Caco-2 (cell line): ENCODE results near the gene CTNND2. TPM values are rescaled to one million over a fixed set of nuclear protein-coding genes. Genes with fewer than 3 reads are reported as not detected.

ENCODE experiments used
- BruUV-seq: library from RNA; stranded (reverse); fragments of 400-500 nt; replicated peaks from 2 replicates; lab custom pipeline; 2021; lab: Mats Ljungman, UMichigan
- CTCF ChIA-PET: fragments of 300-600 bp; sonication (Branson Sonifier 250); formaldehyde crosslinking; loops from one replicate; lab custom pipeline; 2022; ENCODE audit warnings: antibody characterized with exemption; lab: Charles Lee
- POLR2A ChIA-PET: fragments of 300-600 bp; sonication (Branson Sonifier 250); formaldehyde crosslinking; loops from one replicate; lab custom pipeline; 2022; ENCODE audit warnings: antibody characterized with exemption; lab: Charles Lee
- DNase-seq, 2 experiments: peaks; one replicate each; pipeline versions ENCODE4 v3.0.0 to v3.0.0-alpha.2; 2020 to 2022
- H3K27me3 ChIP-seq: replicated peaks from 2 replicates; pipeline ENCODE4 v1.6.0; 2011; ENCODE audit warnings: low read length; ENCODE audit not compliant: control insufficient read depth, insufficient read depth
- H3K36me3 ChIP-seq: 2 replicates; pipeline ENCODE4 v1.5.1; 2011; ENCODE audit warnings: low read length; ENCODE audit not compliant: control insufficient read depth, insufficient read depth
- H3K4me1 ChIP-seq: fragments of 250-450 bp; sonication (Bioruptor Pico); 2 replicates; pipeline ENCODE4 v1.5.1; 2020; ENCODE audit warnings: mild to moderate bottlenecking
- H3K4me3 ChIP-seq: 2 replicates; pipeline ENCODE4 v1.5.1; 2011; ENCODE audit warnings: low read depth, mild to moderate bottlenecking, control low read depth, low read length
- H3K9me3 ChIP-seq: fragments of 250-450 bp; sonication (Bioruptor Pico); 2 replicates; pipeline ENCODE4 v1.5.1; 2020; ENCODE audit warnings: mild to moderate bottlenecking, moderate library complexity
- H3K27ac Mint-ChIP-seq: one replicate; pipeline ENCODE4 v1.8.0; 2022; ENCODE audit warnings: mixed read lengths; ENCODE audit not compliant: unreplicated experiment
- H3K27me3 Mint-ChIP-seq: one replicate; pipeline ENCODE4 v1.8.0; 2022; ENCODE audit warnings: mixed read lengths; ENCODE audit not compliant: insufficient read depth, unreplicated experiment
- H3K36me3 Mint-ChIP-seq: one replicate; pipeline ENCODE4 v1.8.0; 2022; ENCODE audit warnings: mild to moderate bottlenecking, mixed read lengths; ENCODE audit not compliant: insufficient read depth, unreplicated experiment
- H3K4me1 Mint-ChIP-seq: one replicate; pipeline ENCODE4 v1.8.0; 2022; ENCODE audit warnings: low read depth, mixed read lengths; ENCODE audit not compliant: unreplicated experiment
- H3K4me3 Mint-ChIP-seq: one replicate; pipeline ENCODE4 v1.8.0; 2022; ENCODE audit warnings: mild to moderate bottlenecking, moderate library complexity, mixed read lengths; ENCODE audit not compliant: unreplicated experiment
- H3K9me3 Mint-ChIP-seq: one replicate; pipeline ENCODE4 v1.8.0; 2022; ENCODE audit warnings: mixed read lengths; ENCODE audit not compliant: unreplicated experiment
- CTCF ChIP-seq, 2 experiments: fragments of 200-600 bp in 1 of 2; IDR thresholded peaks; 1 replicate in 1 of 2; 2 replicates in 1 of 2; pipeline versions ENCODE4 v1.5.1 to v1.8.0; 2011 to 2022; ENCODE audit warnings: antibody characterized with exemption in 1 of 2, control low read depth in 1 of 2, inconsistent platforms in 1 of 2, low read depth in 1 of 2, low read length in 1 of 2, mild to moderate bottlenecking in 1 of 2, moderate library complexity in 1 of 2; ENCODE audit not compliant: insufficient read depth in 1 of 2, severe bottlenecking in 1 of 2, unreplicated experiment in 1 of 2
- intact Hi-C: fragments of 100-400 bp; cut with micrococcal nuclease; formaldehyde crosslinking; loops from one replicate; pipeline ENCODE4 v1.10.0; 2022; ENCODE audit not compliant: unreplicated experiment
- total RNA-seq: library from RNA; stranded (reverse); gene quantifications from 2 replicates; pipeline ENCODE4 v1.2.3, GENCODE V29; 2022

The CTNND2 gene
- total RNA-seq, 1 experiment from 2014 or later: 0.32 TPM

- peaks cover 24% of the 10 kb centered on the region for H3K4me1 Mint-ChIP-seq
- POLR2A ChIA-PET: no interaction called here
- H3K4me3 ChIP-seq: no peak overlapping the region
- BruUV-seq: no TSS peak
- peak in 1 of 2 experiments; percentile 20 for DNase-seq
- H3K27me3 ChIP-seq: no peaks in the 10 kb centered on the region
- no peaks in the 10 kb centered on the region for H3K9me3 Mint-ChIP-seq
- intact Hi-C loops: loop anchor here (2.0 to 10.0 kb wide), 2 partner anchors 154 to 580 kb away; no protein-coding TSS in a partner anchor
- CTCF ChIA-PET: interaction anchor here (0.7 kb wide), 1 partner anchor 16 kb away, joined by 3 read pairs; no protein-coding TSS in a partner anchor
- peaks cover 45% of the 10 kb centered on the region for H3K4me1 ChIP-seq
- H3K36me3 Mint-ChIP-seq: peaks cover 5% of the 10 kb centered on the region
- no peaks in the 10 kb centered on the region for H3K9me3 ChIP-seq
- H3K4me3 Mint-ChIP-seq: no peak overlapping the region
- no peaks in the 10 kb centered on the region for H3K27me3 Mint-ChIP-seq
- no peaks in the 10 kb centered on the region for H3K36me3 ChIP-seq
- H3K27ac Mint-ChIP-seq: peak overlapping the region; percentile 77
- no peak for TF ChIP-seq CTCF (IDR thresholded peaks at IDR 0.05; ENCODE audit: insufficient read depth in 1 of 2, low read depth in 1 of 2, low read length in 1 of 2, severe bottlenecking in 1 of 2, unreplicated experiment in 1 of 2)
These were observed 379.2 kb downstream of the CTNND2 start for GRCh38 chr5:11525020-11525419.

GRCh38 chr5:11524188-11524587 lies 380.1 kb downstream of the CTNND2 start:
- Histone ChIP-seq H3K27me3 (no peaks in the 10 kb centered on the region), H3K4me3 (no peak overlapping the region), H3K9me3 (no peaks in the 10 kb centered on the region), H3K36me3 (no peaks in the 10 kb centered on the region), H3K4me1 (peaks cover 50% of the 10 kb centered on the region)
- POLR2A ChIA-PET: no interaction called here
- DNase-seq: peak; percentile 45 to 47
- CTCF ChIA-PET: no interaction called here
- intact Hi-C loops: loop anchor here (1.0 to 10.0 kb wide), 3 partner anchors 72 to 581 kb away; no protein-coding TSS in a partner anchor
- Mint-ChIP-seq H3K4me1 (peaks cover 30% of the 10 kb centered on the region), H3K4me3 (no peak overlapping the region), H3K27ac (peak overlapping the region; percentile 77), H3K27me3 (no peaks in the 10 kb centered on the region), H3K9me3 (no peaks in the 10 kb centered on the region), H3K36me3 (peaks cover 5% of the 10 kb centered on the region)
- no peak for TF ChIP-seq CTCF (IDR thresholded peaks at IDR 0.05; ENCODE audit: insufficient read depth in 1 of 2, low read depth in 1 of 2, low read length in 1 of 2, severe bottlenecking in 1 of 2, unreplicated experiment in 1 of 2)
- BruUV-seq: no TSS peak

GRCh38 chr5:11522796-11523195 lies 381.4 kb downstream of the CTNND2 start:
- BruUV-seq: no TSS peak

More at GRCh38 chr5:11522796-11523195, 381.4 kb downstream of the CTNND2 start:
- H3K4me3 Mint-ChIP-seq: no peak overlapping the region
- no peak overlapping the region for H3K27ac Mint-ChIP-seq
- peaks cover 4% of the 10 kb centered on the region for H3K9me3 Mint-ChIP-seq
- H3K4me1 ChIP-seq: peaks cover 61% of the 10 kb centered on the region
- peaks cover 37% of the 10 kb centered on the region for H3K4me1 Mint-ChIP-seq
- ChIA-PET POLR2A (no interaction called here), CTCF (interaction anchor here (0.6 kb wide), 1 partner anchor 691 kb away, joined by 3 read pairs; no protein-coding TSS in a partner anchor)
- no peak for DNase-seq
- H3K27me3 Mint-ChIP-seq: no peaks in the 10 kb centered on the region
- intact Hi-C loops: loop anchor here (10.0 kb wide), 1 partner anchor 582 kb away; no protein-coding TSS in a partner anchor
- no peaks in the 10 kb centered on the region for H3K36me3 ChIP-seq
- peaks cover 11% of the 10 kb centered on the region for H3K36me3 Mint-ChIP-seq
- no peaks in the 10 kb centered on the region for H3K27me3 ChIP-seq
- TF ChIP-seq CTCF (IDR thresholded peaks at IDR 0.05; ENCODE audit: insufficient read depth in 1 of 2, low read depth in 1 of 2, low read length in 1 of 2, severe bottlenecking in 1 of 2, unreplicated experiment in 1 of 2): no peak
- H3K4me3 ChIP-seq: no peak overlapping the region
- no peaks in the 10 kb centered on the region for H3K9me3 ChIP-seq
